Mesenchymal stem cell (in vitro differentiated cells and primary cell): ENCODE data around the gene CTSH.
"Not testable (repeated sequence)": the region's sequence is repeated elsewhere in the genome, so short reads cannot be mapped to it uniquely, and the experiment has no call there.

Source experiments
- DNase-seq: peaks from one replicate; pipeline ENCODE4 v3.0.0-alpha.2; 2013
- H2AFZ ChIP-seq: one replicate; pipeline ENCODE4 v1.6.1; 2013; ENCODE audit warnings: low read depth, mild to moderate bottlenecking, control low read depth, inconsistent platforms, low read length, moderate library complexity
- H2AK5ac ChIP-seq: 2 replicates; pipeline ENCODE4 v1.6.1; 2013; ENCODE audit warnings: low read length, moderate library complexity, mild to moderate bottlenecking, inconsistent platforms; ENCODE audit not compliant: severe bottlenecking
- H2BK120ac ChIP-seq: one replicate; pipeline ENCODE4 v1.6.1; 2013; ENCODE audit warnings: low read depth, mild to moderate bottlenecking, inconsistent platforms, low read length, moderate library complexity
- H2BK12ac ChIP-seq, 2 experiments: one replicate each; pipeline ENCODE4 v1.6.1; 2013; ENCODE audit warnings: inconsistent platforms in 2 of 2, low read length in 2 of 2, mild to moderate bottlenecking in 2 of 2, moderate library complexity in 2 of 2, control low read depth in 1 of 2
- H2BK15ac ChIP-seq: one replicate; pipeline ENCODE4 v1.6.1; 2013; ENCODE audit warnings: mild to moderate bottlenecking, low read depth, inconsistent platforms; ENCODE audit not compliant: poor library complexity, severe bottlenecking
- H2BK5ac ChIP-seq: 2 replicates; pipeline ENCODE4 v1.6.1; 2013; ENCODE audit warnings: low read depth, mild to moderate bottlenecking, low read length, control low read depth, inconsistent platforms; ENCODE audit not compliant: poor library complexity, severe bottlenecking
- H3K14ac ChIP-seq, 2 experiments: one replicate each; pipeline ENCODE4 v1.6.1; 2013; ENCODE audit warnings: inconsistent platforms in 2 of 2, low read length in 2 of 2, control low read depth in 1 of 2, mild to moderate bottlenecking in 1 of 2, moderate library complexity in 1 of 2
- H3K18ac ChIP-seq, 2 experiments: one replicate each; pipeline ENCODE4 v1.6.1; 2013; ENCODE audit warnings: inconsistent platforms in 2 of 2, low read length in 2 of 2, control low read depth in 1 of 2, low read depth in 1 of 2, mild to moderate bottlenecking in 1 of 2
- H3K23ac ChIP-seq, 2 experiments: one replicate each; pipeline ENCODE4 v1.6.1; 2013; ENCODE audit warnings: inconsistent platforms in 2 of 2, low read length in 2 of 2, mild to moderate bottlenecking in 2 of 2, moderate library complexity in 2 of 2, control low read depth in 1 of 2
- H3K27ac ChIP-seq: 2 replicates; pipeline ENCODE4 v1.5.1; 2013; ENCODE audit warnings: mild to moderate bottlenecking, moderate library complexity, low read length, control low read depth, inconsistent platforms; ENCODE audit not compliant: poor library complexity, severe bottlenecking
- H3K27me3 ChIP-seq, 2 experiments: 2 replicates each; pipeline versions ENCODE4 v1.6.1 to v1.7.0; 2013; ENCODE audit warnings: low read length in 2 of 2, mild to moderate bottlenecking in 2 of 2, moderate library complexity in 2 of 2, control low read depth in 1 of 2, inconsistent platforms in 1 of 2; ENCODE audit not compliant: control insufficient read depth in 1 of 2, insufficient read depth in 1 of 2
- H3K36me3 ChIP-seq, 2 experiments: 2 replicates each; pipeline versions ENCODE4 v1.6.1 to v1.7.0; 2013; ENCODE audit warnings: low read length in 2 of 2, control low read depth in 1 of 2, inconsistent platforms in 1 of 2, low read depth in 1 of 2, mild to moderate bottlenecking in 1 of 2; ENCODE audit not compliant: insufficient read depth in 2 of 2, control insufficient read depth in 1 of 2
- H3K4ac ChIP-seq, 2 experiments: one replicate each; pipeline ENCODE4 v1.6.1; 2013; ENCODE audit warnings: inconsistent platforms in 2 of 2, low read length in 2 of 2, mild to moderate bottlenecking in 2 of 2, moderate library complexity in 2 of 2, control low read depth in 1 of 2, low read depth in 1 of 2
- H3K4me1 ChIP-seq: 2 replicates; pipeline ENCODE4 v1.6.1; 2013; ENCODE audit warnings: low read depth, low read length, control low read depth; ENCODE audit not compliant: control insufficient read depth, insufficient read depth
- H3K4me2 ChIP-seq: 2 replicates; pipeline ENCODE4 v1.6.1; 2013; ENCODE audit warnings: low read length, mild to moderate bottlenecking, inconsistent platforms; ENCODE audit not compliant: poor library complexity, severe bottlenecking
- H3K4me3 ChIP-seq, 2 experiments: 2 replicates each; pipeline versions ENCODE4 v1.5.1 to v1.7.0; 2013; ENCODE audit warnings: low read length in 2 of 2, mild to moderate bottlenecking in 2 of 2, control low read depth in 1 of 2, low read depth in 1 of 2; ENCODE audit not compliant: insufficient read depth in 1 of 2
- H3K79me1 ChIP-seq: replicated peaks from 2 replicates; pipeline ENCODE4 v1.6.1; 2013; ENCODE audit warnings: mild to moderate bottlenecking, control low read depth, low read length, inconsistent platforms; ENCODE audit not compliant: poor library complexity, severe bottlenecking
- H3K9ac ChIP-seq: 2 replicates; pipeline ENCODE4 v1.7.0; 2013; ENCODE audit warnings: mild to moderate bottlenecking, low read length, moderate library complexity
- H3K9me3 ChIP-seq: 2 replicates; pipeline ENCODE4 v1.7.0; 2013; ENCODE audit warnings: mild to moderate bottlenecking, low read length; ENCODE audit not compliant: control insufficient read depth
- H4K8ac ChIP-seq: one replicate; pipeline ENCODE4 v1.6.1; 2013; ENCODE audit warnings: inconsistent platforms, mild to moderate bottlenecking, low read length, moderate library complexity
- H4K91ac ChIP-seq: one replicate; pipeline ENCODE4 v1.6.1; 2013; ENCODE audit warnings: mild to moderate bottlenecking, low read length, inconsistent platforms
- WGBS: methylation state at CpG from one replicate; pipeline ENCODE4 v1.1.7; 2013; ENCODE audit warnings: mixed read lengths; 5-methylcytosine and 5-hydroxymethylcytosine counted together

The CTSH gene

GRCh38 chr15:78878356-78878755, 66.5 kb downstream of the CTSH start:
- H2BK120ac ChIP-seq = no peak overlapping the region
- no peak overlapping the region for H3K4me2 ChIP-seq
- no peaks in the 10 kb centered on the region for H3K27me3 ChIP-seq
- DNase-seq = peak; percentile 54
- peaks cover 9% of the 10 kb centered on the region for H3K4me1 ChIP-seq
- H3K14ac ChIP-seq = no peak overlapping the region
- H3K36me3 ChIP-seq = peaks cover 6 to 30% of the 10 kb centered on the region in 2 experiments
- H2BK5ac ChIP-seq = no peak overlapping the region
- peak overlapping the region; percentile 63 for H3K9ac ChIP-seq
- no peak overlapping the region for H4K8ac ChIP-seq
- no peaks in the 10 kb centered on the region for H3K9me3 ChIP-seq
- H4K91ac ChIP-seq = no peak overlapping the region
- H2AFZ ChIP-seq = no peak overlapping the region
- no peak overlapping the region for H3K23ac ChIP-seq
- no peaks in the 10 kb centered on the region for H3K79me1 ChIP-seq
- H3K4me3 ChIP-seq = peak overlapping the region in 1 of 2 experiments; percentile 64
- H2BK12ac ChIP-seq = no peak overlapping the region
- H2AK5ac ChIP-seq = no peak overlapping the region
- no peak overlapping the region for H3K18ac ChIP-seq
- H3K27ac ChIP-seq = no peak overlapping the region
- WGBS = no CpG with 5 or more reads among the region's 1 CpG
- H3K4ac ChIP-seq = no peak overlapping the region
- H2BK15ac ChIP-seq = no peak overlapping the region

GRCh38 chr15:78876954-78877353, 67.9 kb downstream of the CTSH start:
- H3K27ac ChIP-seq, H3K4ac ChIP-seq, H2AK5ac ChIP-seq, H3K18ac ChIP-seq, H3K4me2 ChIP-seq, H3K79me1 ChIP-seq, DNase-seq, H4K91ac ChIP-seq, H2AFZ ChIP-seq, H2BK120ac ChIP-seq, H3K9me3 ChIP-seq, H2BK5ac ChIP-seq, H3K23ac ChIP-seq, H3K14ac ChIP-seq, H2BK12ac ChIP-seq, H3K27me3 ChIP-seq, H2BK15ac ChIP-seq, H4K8ac ChIP-seq: not testable (repeated sequence)
- 92% methylated on average over 12 of the region's 14 CpGs for WGBS
- peak overlapping the region; percentile 74 for H3K9ac ChIP-seq
- peaks cover 4 to 16% of the 10 kb centered on the region in 2 experiments for H3K36me3 ChIP-seq
- H3K4me3 ChIP-seq = peak overlapping the region in 1 of 2 experiments; percentile 98
- H3K4me1 ChIP-seq = peaks cover 11% of the 10 kb centered on the region

- no peak overlapping the region for H2BK120ac ChIP-seq
- no peak overlapping the region for H2AFZ ChIP-seq
- no peak overlapping the region for H4K91ac ChIP-seq
- peak overlapping the region; percentile 26 for H3K4me2 ChIP-seq
- peaks cover 2% of the 10 kb centered on the region for H3K79me1 ChIP-seq
- no peak overlapping the region for H3K23ac ChIP-seq
- no peak overlapping the region for H3K27ac ChIP-seq
- H2BK12ac ChIP-seq = no peak overlapping the region
- H3K27me3 ChIP-seq = no peaks in the 10 kb centered on the region
- peaks cover 11% of the 10 kb centered on the region for H3K4me1 ChIP-seq
- no peaks in the 10 kb centered on the region for H3K9me3 ChIP-seq
- peaks cover 0 to under 1% of the 10 kb centered on the region in 2 experiments for H3K36me3 ChIP-seq
- H2BK5ac ChIP-seq = no peak overlapping the region
- H3K4me3 ChIP-seq = peak overlapping the region in 1 of 2 experiments; percentile 98
- H2BK15ac ChIP-seq = no peak overlapping the region
- no peak overlapping the region for H2AK5ac ChIP-seq
- WGBS = 83% methylated on average over 22 of the region's 22 CpGs
- DNase-seq = peak; percentile 16
- no peak overlapping the region for H3K18ac ChIP-seq
- no peak overlapping the region for H4K8ac ChIP-seq
- no peak overlapping the region for H3K4ac ChIP-seq
- no peak overlapping the region for H3K14ac ChIP-seq
- H3K9ac ChIP-seq = peak overlapping the region; percentile 100
Measured at GRCh38 chr15:78875107-78875914, 69.5 kb downstream of the CTSH start.

GRCh38 chr15:78873793-78874765, 70.8 kb downstream of the CTSH start:
- 2% methylated on average over 35 of the region's 38 CpGs for WGBS
- no peak overlapping the region for H2BK120ac ChIP-seq
- no peaks in the 10 kb centered on the region for H3K27me3 ChIP-seq

More at GRCh38 chr15:78873793-78874765, 70.8 kb downstream of the CTSH start:
- Histone ChIP-seq H3K4ac (no peak overlapping the region), H3K4me2 (peak overlapping the region; percentile 89), H2BK5ac (peak overlapping the region; percentile 36), H3K27ac (peak overlapping the region; percentile 94), H2AK5ac (no peak overlapping the region), H3K18ac (peak overlapping the region in 1 of 2 experiments; percentile 31), H2BK12ac (no peak overlapping the region), H3K79me1 (peaks cover 2% of the 10 kb centered on the region), H3K4me1 (peaks cover 9% of the 10 kb centered on the region), H3K9ac (peak overlapping the region; percentile 100), H3K9me3 (no peaks in the 10 kb centered on the region), H2AFZ (no peak overlapping the region), H4K8ac (no peak overlapping the region), H3K4me3 (peak overlapping the region; percentile 81 to 98), H3K36me3 (no peaks in the 10 kb centered on the region), H3K14ac (no peak overlapping the region), H3K23ac (no peak overlapping the region), H2BK15ac (no peak overlapping the region), H4K91ac (no peak overlapping the region)
- DNase-seq = peak; percentile 51
